Measurements from ENCODE around the gene CCNE1.

- TF ChIP-seq CTCF (conservative IDR thresholded peaks at IDR 0.05; ENCODE audit: low read depth, low read length) (no peak), EZH2 (IDR thresholded peaks at IDR 0.05; ENCODE audit: borderline replicate concordance, low read depth, low read length, poor library complexity, severe bottlenecking) (no peak)
These were observed 37.7 kb upstream of the CCNE1 start for GRCh38 chr19:29774126-29774525.

Data from A673 (cell line).